HCT116 (cell line): ENCODE data around the gene TMEM38A. TPM values are rescaled to one million over a fixed set of nuclear protein-coding genes. Genes with fewer than 3 reads are reported as not detected.

ENCODE experiments used
- ATAC-seq: fragments of 200-7000 bp; cut with Tn5 transposase; 2 replicates; pipeline ENCODE4 v1.9.1; 2020; ENCODE audit warnings: mild to moderate bottlenecking, moderate library complexity
- BruUV-seq: library from RNA; stranded (reverse); fragments of 400-500 nt; replicated peaks from 2 replicates; lab custom pipeline; 2021; lab: Mats Ljungman, UMichigan
- CTCF ChIA-PET: fragments of 300-600 bp; sonication (Branson Sonifier 250); formaldehyde crosslinking; loops from one replicate; lab custom pipeline; 2021; ENCODE audit warnings: antibody characterized with exemption; lab: Charles Lee
- POLR2A ChIA-PET: fragments of 300-600, 350-600 bp; sonication (Branson Sonifier 250); formaldehyde crosslinking; loops from one replicate; lab custom pipeline; 2021; ENCODE audit warnings: antibody characterized with exemption; lab: Charles Lee
- RAD21 ChIA-PET, 2 experiments: fragments of 300-600 bp; sonication (Branson Sonifier 250); formaldehyde crosslinking; loops; one replicate each; lab custom pipeline; 2023; ENCODE audit warnings: low total read pairs in 2 of 2; ENCODE audit not compliant: uncharacterized antibody in 2 of 2, unreplicated experiment in 2 of 2, low non-redundant PET in 1 of 2; lab: Charles Lee
- DNase-seq: peaks from one replicate; pipeline ENCODE4 v3.0.0-alpha.2; 2010; ENCODE audit warnings: low read depth, low spot score
- H2AFZ ChIP-seq: fragments of 200-600 bp; shearing (Covaris generic), sonication (generic); 2 replicates; pipeline ENCODE4 v1.6.1; 2017; ENCODE audit warnings: low read depth, mixed run types, mixed read lengths, antibody characterized with exemption, low read length; ENCODE audit not compliant: poor library complexity, severe bottlenecking
- H3K27ac ChIP-seq: 2 replicates; pipeline ENCODE4 v1.5.1; 2012; ENCODE audit warnings: low read depth, low read length
- H3K27me3 ChIP-seq: fragments of 200-600 bp; sonication (generic); 2 replicates; pipeline ENCODE4 v1.6.1; 2016; ENCODE audit warnings: mixed run types, low read length, mixed read lengths; ENCODE audit not compliant: insufficient read depth
- H3K36me3 ChIP-seq, 2 experiments: fragments of 200-500 bp in 1 of 2; fragments of 200-600 bp in 1 of 2; sonication (Bioruptor generic) in 1 of 2; sonication (generic) in 1 of 2; 2 replicates each; pipeline versions ENCODE4 v1.5.1 to v1.6.1; 2014 to 2016; ENCODE audit warnings: low read length in 2 of 2, inconsistent platforms in 1 of 2, mixed read lengths in 1 of 2, mixed run types in 1 of 2; ENCODE audit not compliant: insufficient read depth in 2 of 2, control insufficient read depth in 1 of 2
- H3K4me1 ChIP-seq, 2 experiments: fragments of 200-600 bp in 1 of 2; sonication (generic) in 1 of 2; 2 replicates each; pipeline versions ENCODE4 v1.5.1 to v1.6.1; 2012 to 2017; ENCODE audit warnings: low read length in 2 of 2, inconsistent platforms in 1 of 2, mild to moderate bottlenecking in 1 of 2, mixed read lengths in 1 of 2, mixed run types in 1 of 2, moderate library complexity in 1 of 2; ENCODE audit not compliant: insufficient read depth in 2 of 2, control insufficient read depth in 1 of 2
- H3K4me2 ChIP-seq: fragments of 200-600 bp; sonication (generic); 2 replicates; pipeline ENCODE4 v1.6.1; 2017; ENCODE audit warnings: mixed run types, low read length, mixed read lengths
- H3K4me3 ChIP-seq, 2 experiments: fragments of 200-600 bp in 1 of 2; sonication (generic) in 1 of 2; replicated peaks in 1 of 2; 2 replicates each; pipeline ENCODE4 v1.5.1; 2011 to 2016; ENCODE audit warnings: low read length in 2 of 2, control low read depth in 1 of 2, low read depth in 1 of 2, mild to moderate bottlenecking in 1 of 2, mixed read lengths in 1 of 2, mixed run types in 1 of 2
- H3K79me2 ChIP-seq: fragments of 200-600 bp; sonication (generic); 2 replicates; pipeline ENCODE4 v1.6.1; 2017; ENCODE audit warnings: mild to moderate bottlenecking, mixed run types, low read length, moderate library complexity, mixed read lengths; ENCODE audit not compliant: insufficient read depth
- H3K9ac ChIP-seq: fragments of 200-600 bp; sonication (generic); 2 replicates; pipeline ENCODE4 v1.6.1; 2016; ENCODE audit warnings: low read length, mixed read lengths
- H3K9me2 ChIP-seq: fragments of 200-600 bp; sonication (generic), shearing (Covaris generic); 2 replicates; pipeline ENCODE4 v1.6.1; 2017; ENCODE audit warnings: mixed run types, mild to moderate bottlenecking, moderate library complexity; ENCODE audit not compliant: insufficient read depth
- H3K9me3 ChIP-seq, 2 experiments: fragments of 200-500 bp in 1 of 2; fragments of 200-600 bp in 1 of 2; sonication (Bioruptor generic) in 1 of 2; sonication (generic) in 1 of 2; 2 replicates each; pipeline ENCODE4 v1.6.1; 2014 to 2017; ENCODE audit warnings: low read length in 2 of 2, mixed read lengths in 2 of 2, inconsistent platforms in 1 of 2, low read depth in 1 of 2, mild to moderate bottlenecking in 1 of 2, mixed run types in 1 of 2, moderate library complexity in 1 of 2; ENCODE audit not compliant: control insufficient read depth in 1 of 2, insufficient read depth in 1 of 2
- H4K20me1 ChIP-seq: fragments of 200-600 bp; sonication (generic), shearing (Covaris generic); 2 replicates; pipeline ENCODE4 v1.6.1; 2017; ENCODE audit warnings: mixed run types, mild to moderate bottlenecking, moderate library complexity; ENCODE audit not compliant: insufficient read depth
- ATF3 ChIP-seq: IDR thresholded peaks from 2 replicates; pipeline ENCODE4 v1.6.1; 2012
- CBX3 ChIP-seq: IDR thresholded peaks from 2 replicates; pipeline ENCODE4 v1.6.1; 2012; ENCODE audit warnings: low read depth
- CTCF ChIP-seq, 3 experiments: fragments of 200-600 bp in 1 of 3; sonication (generic) in 1 of 3; IDR thresholded peaks in 2 of 3; conservative IDR thresholded peaks in 1 of 3; 2 replicates each; pipeline ENCODE4 v1.5.1; 2012 to 2017; ENCODE audit warnings: low read depth in 2 of 3, low read length in 2 of 3, antibody characterized with exemption in 1 of 3, borderline replicate concordance in 1 of 3, control low read depth in 1 of 3, mild to moderate bottlenecking in 1 of 3, mixed read lengths in 1 of 3, mixed run types in 1 of 3, moderate library complexity in 1 of 3; ENCODE audit not compliant: insufficient read depth in 1 of 3
- ELF1 ChIP-seq: IDR thresholded peaks from 2 replicates; pipeline ENCODE4 v1.6.1; 2012; ENCODE audit warnings: low read depth, borderline replicate concordance
- REST ChIP-seq: IDR thresholded peaks from 2 replicates; pipeline ENCODE4 v1.6.1; 2012; ENCODE audit warnings: low read depth
- TCF7L2 ChIP-seq: IDR thresholded peaks from 2 replicates; pipeline ENCODE4 v1.7.0; 2011; ENCODE audit warnings: borderline replicate concordance, inconsistent platforms; ENCODE audit not compliant: insufficient read depth, insufficient read length; ENCODE audit errors: extremely low read depth
- ZBTB33 ChIP-seq: IDR thresholded peaks from 2 replicates; pipeline ENCODE4 v1.6.1; 2011; ENCODE audit warnings: mild to moderate bottlenecking, low read length, moderate library complexity; ENCODE audit not compliant: insufficient replicate concordance; ENCODE audit errors: extremely low read depth
- intact Hi-C: fragments of 100-400 bp; cut with micrococcal nuclease; formaldehyde crosslinking; loops from 2 replicates; pipeline ENCODE4 v1.10.0; 2022
- total RNA-seq: library from RNA; stranded (reverse); gene quantifications from one replicate; pipeline ENCODE4 v1.2.1, GENCODE V29; 2021; ENCODE audit not compliant: unreplicated experiment

The TMEM38A gene
- total RNA-seq, 1 experiment from 2014 or later: 9.0 TPM

- no peak overlapping the region for H3K27ac ChIP-seq
- intact Hi-C loops: no loop called here
Measured at GRCh38 chr19:16722591-16722990, 61.7 kb downstream of the TMEM38A start.

More at GRCh38 chr19:16722591-16722990, 61.7 kb downstream of the TMEM38A start:
- ATAC-seq (no peak), DNase-seq (no peak)
- POLR2A ChIA-PET: no interaction called here
- H3K79me2 ChIP-seq: no peaks in the 10 kb centered on the region
- H3K9ac ChIP-seq: no peak overlapping the region
- no peaks in the 10 kb centered on the region for H4K20me1 ChIP-seq
- no peak overlapping the region for H3K4me2 ChIP-seq
- no peak for TF ChIP-seq REST
- TF ChIP-seq TCF7L2: no peak
- no peak for TF ChIP-seq CBX3
- no peak for TF ChIP-seq CTCF (IDR thresholded peaks at IDR 0.05 in 2 of 3, conservative IDR thresholded peaks at IDR 0.05 in 1 of 3; ENCODE audit: borderline replicate concordance in 1 of 3, insufficient read depth in 1 of 3, low read depth in 2 of 3, low read length in 2 of 3)
- no peak for TF ChIP-seq ZBTB33
- no peak for TF ChIP-seq ATF3
- TF ChIP-seq ELF1: no peak
- no TSS peak for BruUV-seq
- no peaks in the 10 kb centered on the region; a peak in 1 of 4 replicates for H3K9me3 ChIP-seq
- RAD21 ChIA-PET: no interaction called here
- H2AFZ ChIP-seq: no peak overlapping the region
- H3K9me2 ChIP-seq: no peaks in the 10 kb centered on the region
- H3K4me3 ChIP-seq: no peak overlapping the region
- no peaks in the 10 kb centered on the region for H3K36me3 ChIP-seq
- CTCF ChIA-PET: interaction anchor here (0.8 kb wide), 1 partner anchor 19 kb away, joined by 3 read pairs; no protein-coding TSS in a partner anchor
- H3K27me3 ChIP-seq: no peaks in the 10 kb centered on the region
- H3K4me1 ChIP-seq: peaks cover 19 to 23% of the 10 kb centered on the region in 2 experiments
